Thoracic aorta (tissue), 2 donors: ENCODE measurements around the gene RBM25. TPM values are rescaled to one million over a fixed set of nuclear protein-coding genes. Genes with fewer than 3 reads are reported as not detected.

Experiments
- ATAC-seq: fragments of 150-250 bp; one replicate; pipeline ENCODE4 v1.8.0; 2017; ENCODE audit warnings: low read depth; ENCODE audit not compliant: insufficient number of reproducible peaks, low FRiP score
- DNase-seq: peaks from one replicate; pipeline ENCODE4 v3.0.0-alpha.2; 2020; ENCODE audit warnings: low spot score
- H3K27ac ChIP-seq, 2 donors: fragments of 200-600 bp; sonication (generic); 1 replicate in 1 of 2; 2 replicates in 1 of 2; pipeline ENCODE4 v1.5.1; 2016; ENCODE audit warnings: mild to moderate bottlenecking in 2 of 2, moderate library complexity in 2 of 2
- H3K27me3 ChIP-seq: fragments of 200-600 bp; sonication (generic); replicated peaks from 2 replicates; pipeline ENCODE4 v1.6.0; 2016; ENCODE audit warnings: mild to moderate bottlenecking; ENCODE audit not compliant: insufficient read depth
- H3K36me3 ChIP-seq: fragments of 200-600 bp; sonication (generic); one replicate; pipeline ENCODE4 v1.5.1; 2016
- H3K4me1 ChIP-seq, 2 donors: fragments of 200-600 bp; sonication (generic); 1 replicate in 1 of 2; 2 replicates in 1 of 2; pipeline versions ENCODE4 v1.5.1 to v1.6.0; 2016; ENCODE audit warnings: low read depth in 2 of 2, mild to moderate bottlenecking in 1 of 2; ENCODE audit not compliant: control insufficient read depth in 1 of 2
- H3K4me3 ChIP-seq: fragments of 200-600 bp; sonication (generic); 2 replicates; pipeline ENCODE4 v1.5.1; 2016; ENCODE audit warnings: mild to moderate bottlenecking
- H3K9me3 ChIP-seq: fragments of 200-600 bp; sonication (generic); 2 replicates; pipeline ENCODE4 v1.5.1; 2016
- total RNA-seq, 2 donors: library from RNA; depleted of rRNA; stranded (reverse); fragments of >200 nt; gene quantifications; one replicate each; pipeline versions ENCODE4 v1.1.0 to v1.2.3, GENCODE V29; 2016
- TF ChIP-seq, protein P1 (sequence below): fragments of 200-600 bp; sonication (generic); IDR thresholded peaks from one replicate; pipeline ENCODE4 v1.5.1; 2019; ENCODE audit warnings: antibody characterized with exemption

The RBM25 gene
- total RNA-seq, 2 donors from 2014 or later = 49.3 to 126 TPM

DNA sequence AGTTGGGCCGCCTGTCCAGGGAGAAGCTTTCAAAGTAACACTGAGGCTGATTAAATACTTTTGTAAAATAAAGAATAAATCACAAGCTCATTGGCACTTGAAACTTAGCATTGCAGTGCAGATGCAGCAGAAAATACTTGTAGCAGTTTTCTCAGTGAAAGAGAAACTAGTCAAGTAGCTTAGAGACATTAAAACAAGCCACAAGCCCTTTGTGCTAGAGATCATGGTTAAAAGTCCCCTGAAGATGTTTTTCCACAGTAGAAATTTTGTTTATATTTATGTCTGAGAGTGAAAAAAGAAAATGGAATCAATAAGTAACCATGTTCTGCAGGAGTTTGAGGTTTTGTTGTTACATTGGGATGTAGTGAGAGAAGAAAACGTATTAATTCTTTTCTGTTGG, 83.9 kb downstream of the RBM25 start:
- no peak for DNase-seq
- H3K4me1 ChIP-seq = peaks cover 8 to 14% of the 10 kb centered on the region in 2 donors
- ATAC-seq = no peak

DNA sequence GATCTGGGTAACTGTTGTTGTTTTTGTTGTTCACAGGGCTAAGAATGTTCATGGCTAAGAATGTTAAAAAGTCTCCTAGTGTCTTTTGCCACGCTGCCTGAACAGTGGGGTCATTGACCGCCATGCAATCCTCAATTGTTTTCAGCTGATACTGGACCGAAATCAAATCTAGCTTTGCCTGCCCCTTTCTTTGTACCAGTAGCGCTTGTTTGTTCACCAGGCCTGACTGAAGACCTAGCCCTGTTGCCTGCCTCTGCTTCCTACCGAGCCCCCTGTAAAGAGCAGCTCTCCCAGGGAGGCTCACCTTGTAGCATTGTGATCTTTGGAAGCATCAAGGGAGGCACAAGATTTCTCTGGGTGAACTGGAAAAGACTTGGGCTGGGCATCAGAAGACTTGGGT, 84.7 kb downstream of the RBM25 start:
- peaks cover 0 to 8% of the 10 kb centered on the region in 2 donors for H3K4me1 ChIP-seq

More for the DNA sequence above, 83.9 kb downstream of the RBM25 start:
- H3K9me3 ChIP-seq = no peaks in the 10 kb centered on the region
- TF ChIP-seq, protein P1, sequence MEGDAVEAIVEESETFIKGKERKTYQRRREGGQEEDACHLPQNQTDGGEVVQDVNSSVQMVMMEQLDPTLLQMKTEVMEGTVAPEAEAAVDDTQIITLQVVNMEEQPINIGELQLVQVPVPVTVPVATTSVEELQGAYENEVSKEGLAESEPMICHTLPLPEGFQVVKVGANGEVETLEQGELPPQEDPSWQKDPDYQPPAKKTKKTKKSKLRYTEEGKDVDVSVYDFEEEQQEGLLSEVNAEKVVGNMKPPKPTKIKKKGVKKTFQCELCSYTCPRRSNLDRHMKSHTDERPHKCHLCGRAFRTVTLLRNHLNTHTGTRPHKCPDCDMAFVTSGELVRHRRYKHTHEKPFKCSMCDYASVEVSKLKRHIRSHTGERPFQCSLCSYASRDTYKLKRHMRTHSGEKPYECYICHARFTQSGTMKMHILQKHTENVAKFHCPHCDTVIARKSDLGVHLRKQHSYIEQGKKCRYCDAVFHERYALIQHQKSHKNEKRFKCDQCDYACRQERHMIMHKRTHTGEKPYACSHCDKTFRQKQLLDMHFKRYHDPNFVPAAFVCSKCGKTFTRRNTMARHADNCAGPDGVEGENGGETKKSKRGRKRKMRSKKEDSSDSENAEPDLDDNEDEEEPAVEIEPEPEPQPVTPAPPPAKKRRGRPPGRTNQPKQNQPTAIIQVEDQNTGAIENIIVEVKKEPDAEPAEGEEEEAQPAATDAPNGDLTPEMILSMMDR = no peak
- H3K27ac ChIP-seq = no peak overlapping the region
- H3K27me3 ChIP-seq = no peaks in the 10 kb centered on the region
- H3K4me3 ChIP-seq = no peak overlapping the region
- H3K36me3 ChIP-seq = no peaks in the 10 kb centered on the region

DNA sequence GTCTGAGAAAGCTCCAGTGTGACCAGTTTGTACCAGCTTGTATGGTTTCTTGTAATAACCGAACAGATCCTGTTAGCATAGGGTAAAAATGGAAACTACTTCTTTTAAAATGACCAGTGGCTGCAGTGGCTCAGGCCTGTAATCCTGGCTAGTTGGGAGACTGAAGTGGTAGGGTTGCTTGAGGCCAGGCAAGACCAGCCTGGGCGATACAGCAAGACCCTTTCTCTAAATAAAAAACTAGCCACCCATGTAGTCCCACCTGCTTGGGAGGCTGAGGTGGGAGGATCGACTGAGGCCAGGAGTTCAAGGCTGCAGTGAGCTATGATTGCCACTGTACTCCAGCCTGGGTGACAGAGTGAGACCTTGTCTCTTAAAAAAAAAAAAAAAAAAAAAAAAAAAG, 85.3 kb downstream of the RBM25 start:
- Histone ChIP-seq H3K27me3 (no peaks in the 10 kb centered on the region), H3K9me3 (no peaks in the 10 kb centered on the region), H3K36me3 (peaks cover 8% of the 10 kb centered on the region), H3K4me3 (no peak overlapping the region), H3K4me1 (peaks cover 0 to 8% of the 10 kb centered on the region in 2 donors), H3K27ac (no peak overlapping the region)
- ATAC-seq = no peak
- TF ChIP-seq, protein P1 = no peak
- no peak for DNase-seq

More for the DNA sequence above, 84.7 kb downstream of the RBM25 start:
- no peaks in the 10 kb centered on the region for H3K9me3 ChIP-seq
- H3K4me3 ChIP-seq = no peak overlapping the region
- ATAC-seq = no peak
- TF ChIP-seq, protein P1 = no peak
- H3K27me3 ChIP-seq = no peaks in the 10 kb centered on the region
- no peak overlapping the region for H3K27ac ChIP-seq
- peaks cover 4% of the 10 kb centered on the region for H3K36me3 ChIP-seq
- DNase-seq = no peak

DNA sequence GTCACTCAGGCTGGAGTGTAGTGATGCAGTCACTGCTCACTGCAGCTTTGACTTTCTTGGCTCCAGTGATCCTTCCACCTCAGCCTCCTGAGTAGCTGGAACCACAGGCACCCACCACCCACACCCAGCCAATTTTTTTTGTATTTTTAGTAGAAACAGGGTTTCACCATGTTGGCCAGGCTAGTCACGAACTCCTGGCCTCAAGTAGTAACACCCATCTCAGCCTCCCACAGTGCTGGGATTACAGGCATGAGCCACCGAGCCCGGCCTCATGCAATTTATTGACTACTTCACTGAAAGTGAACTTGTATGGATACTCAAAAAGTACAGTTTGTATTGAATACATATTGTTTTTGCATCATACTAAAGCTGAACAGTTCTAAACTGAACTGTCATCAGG, 87.0 kb downstream of the RBM25 start:
- peaks cover 0 to 8% of the 10 kb centered on the region in 2 donors for H3K4me1 ChIP-seq

DNA sequence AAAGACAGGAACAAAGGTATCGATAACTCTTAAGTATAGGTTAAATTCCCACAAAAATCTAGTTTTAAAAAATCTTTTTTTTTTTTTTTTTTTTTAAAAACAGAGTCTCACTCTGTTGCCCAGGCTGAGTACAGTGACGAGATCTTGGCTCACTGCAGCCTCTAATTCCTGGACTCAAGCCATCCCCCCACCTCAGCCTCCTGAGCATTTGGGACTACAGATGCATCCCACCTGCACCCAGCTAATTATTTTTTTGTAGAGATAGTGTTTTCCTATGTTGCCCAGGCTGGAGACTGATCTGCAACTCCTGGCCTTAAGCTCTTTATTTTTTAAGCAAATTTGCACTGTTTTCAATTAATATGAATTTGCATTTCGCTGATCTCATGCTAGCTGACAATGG, 87.8 kb downstream of the RBM25 start:
- Histone ChIP-seq H3K4me1 (peaks cover 0 to 8% of the 10 kb centered on the region in 2 donors), H3K36me3 (peaks cover 17% of the 10 kb centered on the region), H3K27ac (no peak overlapping the region), H3K27me3 (no peaks in the 10 kb centered on the region), H3K9me3 (no peaks in the 10 kb centered on the region), H3K4me3 (no peak overlapping the region)
- no peak for DNase-seq
- TF ChIP-seq, protein P1 = no peak
- ATAC-seq = no peak

More for the DNA sequence above, 87.0 kb downstream of the RBM25 start:
- Histone ChIP-seq H3K27me3 (no peaks in the 10 kb centered on the region), H3K4me3 (no peak overlapping the region), H3K36me3 (peaks cover 16% of the 10 kb centered on the region), H3K9me3 (no peaks in the 10 kb centered on the region), H3K27ac (no peak overlapping the region)
- no peak for DNase-seq
- ATAC-seq = no peak
- TF ChIP-seq, protein P1 = no peak
